CD4-positive, alpha-beta T cell treated with Interleukin-10 for 1 hour (primary cell): Measurements from ENCODE around the gene DHH.

Experiments used
- DNase-seq: peaks from one replicate; pipeline ENCODE4 v3.0.0-alpha.2; 2020

The DHH gene

GRCh38 chr12:49108958-49109404, 14.4 kb upstream of the DHH start:
- no peak for DNase-seq

- DNase-seq, result no peak
These were observed 11.0 kb upstream of the DHH start for GRCh38 chr12:49105504-49106084.

GRCh38 chr12:49104822-49105221, 10.2 kb upstream of the DHH start:
- DNase-seq, result no peak

- DNase-seq, result no peak
These were observed 5.8 kb upstream of the DHH start for GRCh38 chr12:49100380-49100779.

- no peak for DNase-seq
These were observed 4.1 kb upstream of the DHH start for GRCh38 chr12:49098703-49099102.

- peak; percentile 73 for DNase-seq
These were observed 3.4 kb upstream of the DHH start for GRCh38 chr12:49098035-49098451.

GRCh38 chr12:49097381-49097780, 2.8 kb upstream of the DHH start:
- DNase-seq, result no peak

GRCh38 chr12:49094975-49095365, 369 bp upstream of the DHH start:
- no peak for DNase-seq

- no peak for DNase-seq
These were observed 825 bp downstream of the DHH start for GRCh38 chr12:49093792-49094159.

- no peak for DNase-seq
These were observed 1.7 kb downstream of the DHH start for GRCh38 chr12:49092816-49093406.

- DNase-seq, result peak; percentile 65
These were observed 2.4 kb downstream of the DHH start for GRCh38 chr12:49092086-49092815.

- no peak for DNase-seq
These were observed 2.8 kb downstream of the DHH start for GRCh38 chr12:49091836-49092085.

GRCh38 chr12:49091056-49091835, 3.4 kb downstream of the DHH start:
- no peak for DNase-seq

GRCh38 chr12:49089821-49090773, 4.5 kb downstream of the DHH start:
- DNase-seq, result peak; percentile 38

- DNase-seq, result no peak
These were observed 5.7 kb downstream of the DHH start for GRCh38 chr12:49088932-49089330.

GRCh38 chr12:49088150-49088931, 6.3 kb downstream of the DHH start:
- peak; percentile 82 for DNase-seq

GRCh38 chr12:49086116-49086515, 8.5 kb downstream of the DHH start:
- no peak for DNase-seq

- DNase-seq, result no peak
These were observed 10.2 kb downstream of the DHH start for GRCh38 chr12:49084438-49084837.

GRCh38 chr12:49079793-49080192, 14.8 kb downstream of the DHH start:
- DNase-seq, result no peak

- no peak for DNase-seq
These were observed 23.6 kb downstream of the DHH start for GRCh38 chr12:49070971-49071370.

- peak; percentile 99 for DNase-seq
These were observed 24.9 kb downstream of the DHH start, which contains the start of gene RHEBL1 for GRCh38 chr12:49069507-49070346. TSS of gene RHEBL1 (minus strand) at chr12:49069979. CDS start at chr12:49069785, 194 bp downstream.
